ENCODE measurements around the gene BLOC1S4. TPM values are rescaled to one million over a fixed set of nuclear protein-coding genes. Genes with fewer than 3 reads are reported as not detected.

BLOC1S4 gene
- total and polyA plus RNA-seq, 4 donors, result 8.6 to 12.5 (median 9.8) TPM

DNA sequence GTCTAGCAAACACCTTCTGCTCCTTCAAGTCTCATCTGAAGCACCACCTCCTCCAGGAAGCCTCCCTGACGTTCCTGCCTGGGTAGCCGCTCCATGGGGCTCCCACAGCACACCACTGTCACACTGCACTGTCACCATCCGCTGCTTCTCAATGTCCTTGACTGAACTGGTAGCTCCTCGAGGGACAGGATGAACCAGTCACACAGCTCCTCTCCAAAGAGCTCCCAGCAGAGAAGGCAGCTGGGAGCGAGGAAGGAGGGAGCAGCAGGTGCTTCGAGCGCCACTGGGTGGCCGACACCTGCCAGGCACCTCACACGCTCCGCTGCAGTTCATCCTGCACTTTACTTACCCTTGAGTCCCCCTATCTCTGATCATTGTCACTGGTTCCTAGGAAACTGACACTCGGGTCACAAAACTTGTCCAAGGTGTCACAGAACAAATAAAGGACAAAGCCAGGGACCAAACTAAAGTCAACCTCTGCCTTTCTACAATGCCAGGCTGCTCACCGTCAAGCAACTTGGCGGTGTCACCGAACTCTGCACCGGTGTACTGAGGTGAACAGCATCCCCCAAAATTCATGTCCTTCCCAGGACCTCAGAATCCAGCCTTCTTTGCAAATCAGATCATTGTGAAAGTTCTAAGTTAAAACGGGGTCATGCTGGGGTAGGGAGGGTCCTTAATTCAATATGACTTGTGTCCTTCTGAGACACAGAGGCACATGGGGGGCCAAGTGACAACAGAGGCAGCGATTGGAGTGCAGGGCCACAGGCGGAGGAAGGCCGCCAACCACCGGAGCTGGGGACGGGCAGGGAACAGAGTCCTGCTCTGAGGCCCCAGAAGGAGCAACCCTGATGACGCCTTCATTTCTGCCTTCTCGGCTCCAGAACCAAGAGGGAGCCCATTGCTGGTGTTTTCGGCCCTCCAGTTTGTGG, 27.8 kb upstream of the BLOC1S4 start:
- ATAC-seq (ENCODE audit: low FRiP score) (no peak), DNase-seq (no peak)
- H3K27me3 ChIP-seq (ENCODE audit: control insufficient read depth in 1 of 2, insufficient read depth in 2 of 2, low read length in 1 of 2), result no peaks in the 10 kb centered on the region
- H3K4me3 ChIP-seq (ENCODE audit: low read length in 2 of 2), result no peak overlapping the region
- intact Hi-C loops (cut with DNase I), result no loop called here
- H3K4me1 ChIP-seq (ENCODE audit: control insufficient read depth in 1 of 2, insufficient read depth in 2 of 2, low read length in 2 of 2), result no peaks in the 10 kb centered on the region
- H3K36me3 ChIP-seq (ENCODE audit: control insufficient read depth in 1 of 2, insufficient read depth in 2 of 2, low read length in 1 of 2), result no peaks in the 10 kb centered on the region
- 91 to 93% methylated on average over 21 to 24 of the region's 24 CpGs for WGBS, 2 donors
- no peaks in the 10 kb centered on the region for H3K9me3 ChIP-seq (ENCODE audit: control insufficient read depth, low read length)
- H3K27ac ChIP-seq (ENCODE audit: low read depth in 1 of 2, low read length in 2 of 2), result no peak overlapping the region

GRCh38 chr4:6688879-6689505, 27.0 kb upstream of the BLOC1S4 start:
- no peak overlapping the region for H3K27ac ChIP-seq (ENCODE audit: low read depth in 1 of 2, low read length in 2 of 2)
- 43 to 48% methylated on average over 23 of the region's 23 CpGs for WGBS, 2 donors
- intact Hi-C loops (cut with DNase I), result no loop called here
- H3K27me3 ChIP-seq (ENCODE audit: control insufficient read depth in 1 of 2, insufficient read depth in 2 of 2, low read length in 1 of 2), result no peaks in the 10 kb centered on the region
- H3K9me3 ChIP-seq (ENCODE audit: control insufficient read depth, low read length), result no peaks in the 10 kb centered on the region
- H3K4me1 ChIP-seq (ENCODE audit: control insufficient read depth in 1 of 2, insufficient read depth in 2 of 2, low read length in 2 of 2), result no peaks in the 10 kb centered on the region
- H3K4me3 ChIP-seq (ENCODE audit: low read length in 2 of 2), result no peak overlapping the region
- H3K36me3 ChIP-seq (ENCODE audit: control insufficient read depth in 1 of 2, insufficient read depth in 2 of 2, low read length in 1 of 2), result no peaks in the 10 kb centered on the region
- ATAC-seq (ENCODE audit: low FRiP score) (no peak), DNase-seq (peak in 1 of 2 donors; percentile 66)

DNA sequence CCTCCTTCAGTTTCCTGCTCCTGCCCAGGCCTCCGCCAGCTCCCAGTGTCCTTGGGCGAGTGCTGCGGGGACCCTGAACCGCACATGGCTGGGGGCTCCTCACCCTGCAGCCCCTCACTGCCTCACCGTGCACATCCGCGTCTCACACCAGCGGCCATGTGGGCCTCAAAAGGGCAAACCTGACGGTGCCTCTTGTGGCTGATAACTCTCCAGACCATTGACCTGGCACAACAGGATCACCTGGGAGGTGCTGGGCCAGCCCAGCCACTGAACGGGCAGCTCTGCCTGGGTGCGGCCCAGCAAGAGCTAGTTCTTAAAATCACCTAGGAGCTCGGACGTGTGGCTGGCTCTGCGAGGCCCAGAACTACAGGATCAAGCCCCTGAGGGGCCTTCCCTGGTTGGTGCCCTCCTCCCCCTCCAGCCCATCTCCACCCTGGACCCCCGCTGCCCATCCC, 26.4 kb upstream of the BLOC1S4 start:
- Histone ChIP-seq H3K4me1 (ENCODE audit: control insufficient read depth in 1 of 2, insufficient read depth in 2 of 2, low read length in 2 of 2) (no peaks in the 10 kb centered on the region), H3K36me3 (ENCODE audit: control insufficient read depth in 1 of 2, insufficient read depth in 2 of 2, low read length in 1 of 2) (no peaks in the 10 kb centered on the region), H3K4me3 (ENCODE audit: low read length in 2 of 2) (no peak overlapping the region), H3K27ac (ENCODE audit: low read depth in 1 of 2, low read length in 2 of 2) (no peak overlapping the region), H3K27me3 (ENCODE audit: control insufficient read depth in 1 of 2, insufficient read depth in 2 of 2, low read length in 1 of 2) (no peaks in the 10 kb centered on the region), H3K9me3 (ENCODE audit: control insufficient read depth, low read length) (no peaks in the 10 kb centered on the region)
- 88 to 91% methylated on average over 14 to 15 of the region's 15 CpGs for WGBS, 2 donors
- ATAC-seq (ENCODE audit: low FRiP score) (peak; percentile 52), DNase-seq (no peak)
- intact Hi-C loops (cut with DNase I), result no loop called here

- intact Hi-C loops (cut with DNase I), result no loop called here
- no peak for ATAC-seq (ENCODE audit: low FRiP score)
- no peak for DNase-seq
Observed at GRCh38 chr4:6692379-6692778, 23.6 kb upstream of the BLOC1S4 start.

GRCh38 chr4:6692806-6693205, 23.2 kb upstream of the BLOC1S4 start:
- no peak overlapping the region for H3K4me3 ChIP-seq (ENCODE audit: low read length in 2 of 2)
- H3K27ac ChIP-seq (ENCODE audit: low read depth in 1 of 2, low read length in 2 of 2), result no peak overlapping the region
- no peaks in the 10 kb centered on the region for H3K36me3 ChIP-seq (ENCODE audit: control insufficient read depth in 1 of 2, insufficient read depth in 2 of 2, low read length in 1 of 2)
- no peaks in the 10 kb centered on the region for H3K4me1 ChIP-seq (ENCODE audit: control insufficient read depth in 1 of 2, insufficient read depth in 2 of 2, low read length in 2 of 2)
- 71 to 77% methylated on average over 3 of the region's 3 CpGs for WGBS, 2 donors
- no peak for ATAC-seq (ENCODE audit: low FRiP score)
- no peak for DNase-seq
- no peaks in the 10 kb centered on the region for H3K27me3 ChIP-seq (ENCODE audit: control insufficient read depth in 1 of 2, insufficient read depth in 2 of 2, low read length in 1 of 2)
- H3K9me3 ChIP-seq (ENCODE audit: control insufficient read depth, low read length), result no peaks in the 10 kb centered on the region
- intact Hi-C loops (cut with DNase I), result no loop called here

More at GRCh38 chr4:6692379-6692778, 23.6 kb upstream of the BLOC1S4 start:
- Histone ChIP-seq H3K9me3 (ENCODE audit: control insufficient read depth, low read length) (no peaks in the 10 kb centered on the region), H3K4me1 (ENCODE audit: control insufficient read depth in 1 of 2, insufficient read depth in 2 of 2, low read length in 2 of 2) (no peaks in the 10 kb centered on the region), H3K36me3 (ENCODE audit: control insufficient read depth in 1 of 2, insufficient read depth in 2 of 2, low read length in 1 of 2) (no peaks in the 10 kb centered on the region), H3K27me3 (ENCODE audit: control insufficient read depth in 1 of 2, insufficient read depth in 2 of 2, low read length in 1 of 2) (no peaks in the 10 kb centered on the region), H3K4me3 (ENCODE audit: low read length in 2 of 2) (no peak overlapping the region), H3K27ac (ENCODE audit: low read depth in 1 of 2, low read length in 2 of 2) (no peak overlapping the region)
- 86 to 88% methylated on average over 8 of the region's 8 CpGs for WGBS, 2 donors

DNA sequence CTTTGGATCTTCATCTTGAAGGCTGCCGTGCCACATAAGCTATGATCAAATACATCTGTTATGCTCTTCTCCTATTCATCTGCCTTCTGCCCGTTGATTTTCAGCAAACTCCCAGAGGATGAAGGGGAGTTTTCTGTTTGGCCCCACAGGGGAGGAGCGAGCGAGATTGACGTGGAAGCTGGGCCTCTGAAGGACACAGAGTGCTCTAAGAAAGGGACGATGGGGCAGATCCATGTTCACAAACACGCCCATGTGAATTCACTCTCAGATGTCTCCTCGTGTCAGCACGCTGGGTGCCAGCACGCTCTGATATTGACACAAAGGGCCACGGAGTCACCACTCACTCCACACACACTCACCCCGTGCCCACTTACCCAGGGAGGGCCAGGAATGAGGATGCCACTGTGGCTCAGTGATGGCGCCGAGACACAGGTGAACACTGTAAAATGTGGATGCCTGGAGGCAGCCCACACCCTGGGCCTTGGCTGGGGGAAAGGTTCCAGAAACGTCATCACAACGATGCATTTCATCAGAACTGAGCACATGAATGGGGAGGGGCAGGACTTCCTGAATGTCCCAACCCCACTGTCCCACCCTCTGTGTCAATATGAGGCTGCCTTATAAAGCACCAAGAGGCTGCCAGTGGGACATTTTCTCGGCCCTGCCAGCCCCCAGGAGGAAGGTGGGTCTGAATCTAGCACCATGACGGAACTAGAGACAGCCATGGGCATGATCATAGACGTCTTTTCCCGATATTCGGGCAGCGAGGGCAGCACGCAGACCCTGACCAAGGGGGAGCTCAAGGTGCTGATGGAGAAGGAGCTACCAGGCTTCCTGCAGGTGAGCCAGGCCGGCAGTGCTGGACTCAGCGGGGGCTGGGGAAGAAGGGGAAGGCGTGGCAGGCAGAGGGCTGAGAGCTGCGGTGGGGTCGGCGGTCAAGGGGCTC, 22.5 kb upstream of the BLOC1S4 start, which contains the start of gene S100P:
TSS of gene S100P (plus strand) at position 648 of the 946 bp plus-strand sequence. CDS start at position 703, 55 bp downstream.
- intact Hi-C loops (cut with DNase I), result no loop called here
- H3K9me3 ChIP-seq (ENCODE audit: control insufficient read depth, low read length), result no peaks in the 10 kb centered on the region
- no peaks in the 10 kb centered on the region for H3K36me3 ChIP-seq (ENCODE audit: control insufficient read depth in 1 of 2, insufficient read depth in 2 of 2, low read length in 1 of 2)
- 84 to 86% methylated on average over 28 to 29 of the region's 29 CpGs for WGBS, 2 donors
- H3K27ac ChIP-seq (ENCODE audit: low read depth in 1 of 2, low read length in 2 of 2), result no peak within 1 kb of the TSS
- no peaks in the 10 kb centered on the region for H3K27me3 ChIP-seq (ENCODE audit: control insufficient read depth in 1 of 2, insufficient read depth in 2 of 2, low read length in 1 of 2)
- ATAC-seq (ENCODE audit: low FRiP score) (no peak), DNase-seq (no peak)
- H3K4me1 ChIP-seq (ENCODE audit: control insufficient read depth in 1 of 2, insufficient read depth in 2 of 2, low read length in 2 of 2), result no peaks in the 10 kb centered on the region
- H3K4me3 ChIP-seq (ENCODE audit: low read length in 2 of 2), result no peak within 1 kb of the TSS

DNA sequence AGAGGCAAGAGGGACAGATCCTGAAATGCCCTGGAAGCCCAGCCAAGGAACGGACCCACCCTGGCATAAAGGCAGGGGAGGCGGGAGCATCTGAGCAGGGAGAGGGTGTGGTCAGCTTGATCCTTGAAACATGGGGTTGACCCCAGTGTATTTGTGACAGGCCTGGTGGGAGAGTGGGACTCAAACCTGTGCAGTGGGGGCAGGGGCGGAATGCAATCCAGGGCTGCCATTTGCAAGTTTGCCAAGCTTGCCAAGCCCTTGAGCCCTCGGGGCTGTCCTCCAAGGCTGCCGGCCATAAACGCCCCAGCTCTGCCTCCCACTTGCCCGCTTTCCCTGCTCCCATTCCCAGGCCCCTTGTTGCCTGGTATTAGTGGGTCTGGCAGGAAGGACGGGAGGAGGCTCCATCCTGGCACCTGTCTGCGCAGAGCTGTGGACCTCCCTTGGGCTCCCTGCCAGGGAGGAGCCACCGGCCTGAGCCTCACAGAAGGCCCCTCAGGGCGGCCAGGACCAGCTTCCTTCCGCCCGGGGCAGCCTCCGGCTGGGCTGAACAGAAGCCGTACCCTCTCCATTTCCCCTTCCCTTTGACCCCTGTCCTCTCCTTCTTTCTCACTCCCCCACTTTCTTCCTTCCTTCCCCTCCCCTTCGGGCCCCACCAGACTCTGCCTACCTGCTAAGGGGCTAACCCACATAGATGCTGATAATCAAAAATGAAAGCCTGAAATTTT, 21.6 kb upstream of the BLOC1S4 start:
- DNase-seq, result no peak

More for the DNA sequence above, 21.6 kb upstream of the BLOC1S4 start:
- H3K9me3 ChIP-seq (ENCODE audit: control insufficient read depth, low read length), result no peaks in the 10 kb centered on the region
- H3K27me3 ChIP-seq (ENCODE audit: control insufficient read depth in 1 of 2, insufficient read depth in 2 of 2, low read length in 1 of 2), result no peaks in the 10 kb centered on the region
- no peaks in the 10 kb centered on the region for H3K4me1 ChIP-seq (ENCODE audit: control insufficient read depth in 1 of 2, insufficient read depth in 2 of 2, low read length in 2 of 2)
- ATAC-seq (ENCODE audit: low FRiP score), result no peak
- intact Hi-C loops (cut with DNase I), result no loop called here
- H3K4me3 ChIP-seq (ENCODE audit: low read length in 2 of 2), result no peak overlapping the region
- no peak overlapping the region for H3K27ac ChIP-seq (ENCODE audit: low read depth in 1 of 2, low read length in 2 of 2)
- H3K36me3 ChIP-seq (ENCODE audit: control insufficient read depth in 1 of 2, insufficient read depth in 2 of 2, low read length in 1 of 2), result no peaks in the 10 kb centered on the region
- WGBS, 2 donors, result 90 to 93% methylated on average over 16 of the region's 16 CpGs
